HG03039 (cell line): ENCODE measurements around the gene UVRAG.
"Not testable (repeated sequence)": the region's sequence is repeated elsewhere in the genome, so short reads cannot be mapped to it uniquely, and the experiment has no call there.

ENCODE experiments used
- ATAC-seq: cut with Tn5 transposase; IDR thresholded peaks from one replicate; pipeline ENCODE4 v1.9.1; 2021; ENCODE audit warnings: mild to moderate bottlenecking, moderate library complexity; ENCODE audit not compliant: unreplicated experiment

Gene UVRAG

DNA sequence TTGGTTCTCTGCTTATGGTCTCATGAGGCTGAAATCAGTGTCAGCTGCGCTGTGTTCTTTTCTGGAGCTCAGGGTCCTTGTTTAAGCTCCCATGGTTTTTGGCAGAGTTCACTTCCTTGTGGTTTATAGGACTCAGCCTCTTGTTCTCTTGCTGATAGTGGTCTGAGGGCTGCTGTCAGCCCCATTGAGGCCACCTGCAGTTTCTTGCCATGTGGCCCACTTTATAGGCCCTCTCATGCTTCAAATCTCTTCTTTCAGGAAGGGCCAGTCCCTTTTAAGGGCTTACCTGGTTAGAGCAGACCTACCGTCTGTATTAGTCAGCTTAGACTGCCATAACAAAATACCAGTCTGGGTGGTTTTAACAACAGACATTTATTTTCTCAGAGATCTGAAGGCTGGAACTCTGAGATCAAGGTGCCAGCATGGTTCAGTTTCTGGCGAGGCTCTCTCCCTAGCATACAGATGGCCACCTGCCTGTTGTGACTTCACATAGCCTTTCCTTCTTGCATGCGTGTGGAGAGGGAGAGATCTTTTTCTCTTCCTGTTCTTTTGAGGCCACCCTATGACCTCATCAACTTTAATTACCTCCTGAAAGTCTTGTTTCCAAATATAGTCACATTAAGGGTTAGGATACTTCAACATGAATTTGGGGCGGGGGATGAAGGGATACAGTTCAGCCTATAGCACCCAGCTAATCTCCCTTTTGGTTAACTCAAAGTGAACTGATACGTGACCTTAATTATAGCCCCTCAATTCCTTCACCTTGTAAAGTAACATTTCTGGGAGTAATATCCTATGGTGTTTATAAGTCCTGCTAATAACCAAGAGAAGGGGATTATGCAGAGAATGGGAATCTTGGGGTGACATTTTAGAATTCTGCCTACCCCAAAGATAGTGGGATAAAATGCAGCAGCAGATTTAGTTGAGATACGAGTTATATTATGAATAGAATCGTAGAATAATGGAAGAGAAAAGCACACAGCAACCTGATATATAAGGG lies 131.8 kb downstream of the UVRAG start:
- ATAC-seq, result no peak

DNA sequence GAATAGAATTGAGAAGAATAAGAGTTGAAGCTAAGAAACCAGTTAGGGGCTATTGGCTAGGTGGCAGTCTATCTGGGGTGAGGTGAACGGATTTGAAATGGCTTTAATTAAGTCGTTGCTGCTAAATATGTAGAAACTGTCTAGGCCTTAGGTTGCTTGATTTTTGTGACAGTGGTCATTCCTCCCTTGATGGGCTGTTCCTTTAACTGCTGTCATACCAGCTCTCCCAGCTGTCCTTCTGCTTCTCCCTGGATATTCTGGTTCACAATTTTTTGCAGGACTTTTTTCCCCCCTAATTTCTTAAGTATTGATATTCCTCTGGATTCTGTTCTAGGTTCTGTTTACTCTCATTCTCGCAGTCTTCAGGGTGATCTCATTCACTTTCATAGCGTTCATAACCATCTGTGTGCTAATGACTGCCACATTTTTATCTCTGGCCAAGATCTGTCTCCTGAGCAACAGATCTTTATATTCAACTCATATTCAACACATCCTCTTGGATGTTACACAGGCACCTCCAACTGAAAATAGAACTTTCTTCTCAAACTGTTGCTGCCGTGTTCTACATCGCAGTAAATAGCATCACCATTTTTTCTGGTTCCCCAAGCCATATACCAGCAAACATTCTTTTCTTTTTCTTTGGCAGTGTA lies 134.1 kb downstream of the UVRAG start:
- no peak for ATAC-seq

DNA sequence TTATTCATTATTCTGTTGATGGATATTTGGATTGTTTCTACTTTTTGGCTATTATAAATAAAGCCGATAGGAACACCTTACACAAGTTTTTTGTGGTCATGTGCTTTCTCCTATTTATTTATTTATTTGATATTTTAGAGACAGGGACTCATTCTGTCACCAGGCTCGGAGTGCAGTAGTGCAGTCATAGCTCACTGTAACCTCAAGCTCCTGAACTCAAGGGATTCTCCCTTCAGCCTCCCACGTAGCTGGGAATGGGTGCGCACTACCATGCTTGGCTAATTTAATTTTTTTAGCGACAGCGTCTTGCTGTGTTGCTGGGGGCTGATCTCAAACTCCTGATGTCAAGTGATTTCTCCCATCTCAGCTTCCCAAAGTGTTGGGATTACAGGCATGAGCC lies 135.1 kb downstream of the UVRAG start:
- ATAC-seq, result no peak

DNA sequence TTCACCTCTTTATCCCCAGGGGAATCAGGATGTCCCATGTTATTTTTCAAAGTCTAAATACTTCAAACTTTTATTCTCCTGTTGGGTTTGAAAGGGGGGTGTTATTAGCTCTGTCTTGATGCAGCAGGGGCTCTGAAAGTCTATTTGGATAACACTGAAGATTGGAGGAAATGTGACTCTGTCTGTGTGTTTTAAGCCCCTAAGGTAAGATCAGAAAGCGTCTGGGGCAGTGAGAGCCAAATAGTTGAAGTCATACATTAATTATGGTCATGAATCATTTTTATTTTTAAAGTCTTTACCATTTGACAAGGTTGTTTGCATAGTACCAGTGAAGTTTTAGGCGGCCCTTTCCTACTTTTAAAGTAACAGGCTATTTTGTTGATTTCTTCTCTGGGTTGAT lies 139.0 kb downstream of the UVRAG start:
- ATAC-seq, result no peak

DNA sequence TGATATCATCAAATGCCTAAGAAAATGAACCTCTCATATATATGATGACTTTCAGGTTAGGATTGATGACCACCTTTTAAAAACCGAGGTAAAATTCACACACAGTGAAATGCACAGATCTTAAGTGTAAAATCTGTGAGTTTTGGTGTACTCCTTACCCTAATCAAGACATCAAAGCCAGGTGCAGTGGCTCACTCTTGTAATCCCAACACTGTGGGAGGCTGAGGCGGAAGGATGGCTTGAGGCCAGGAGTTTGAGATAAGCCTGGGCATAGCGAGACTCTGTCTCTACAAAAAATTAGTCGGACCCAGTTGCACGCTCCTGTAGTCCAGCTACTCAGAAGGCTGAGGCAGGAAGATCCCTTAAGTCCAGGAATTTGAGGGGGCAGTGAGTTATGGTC lies 140.4 kb downstream of the UVRAG start:
- ATAC-seq, result no peak

DNA sequence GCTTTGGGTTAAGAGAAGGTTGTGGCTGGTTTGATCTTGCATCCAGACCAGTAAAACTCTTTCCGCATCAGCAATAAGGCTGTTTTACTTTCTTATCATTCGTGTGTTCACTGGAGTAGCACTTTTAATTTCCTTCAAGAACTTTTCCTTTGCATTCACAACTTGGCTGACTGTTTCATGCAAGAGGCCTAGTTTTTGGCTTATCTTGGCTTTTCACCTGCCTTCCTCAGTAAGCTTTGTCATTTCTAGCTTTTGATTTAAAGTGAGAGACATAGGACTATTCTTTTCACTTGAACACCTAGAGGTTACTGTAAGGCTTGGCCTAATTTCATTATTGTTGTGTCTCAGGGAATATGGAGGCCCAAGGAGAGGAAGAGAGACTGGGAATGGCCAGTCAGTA lies 144.5 kb downstream of the UVRAG start:
- no peak for ATAC-seq

DNA sequence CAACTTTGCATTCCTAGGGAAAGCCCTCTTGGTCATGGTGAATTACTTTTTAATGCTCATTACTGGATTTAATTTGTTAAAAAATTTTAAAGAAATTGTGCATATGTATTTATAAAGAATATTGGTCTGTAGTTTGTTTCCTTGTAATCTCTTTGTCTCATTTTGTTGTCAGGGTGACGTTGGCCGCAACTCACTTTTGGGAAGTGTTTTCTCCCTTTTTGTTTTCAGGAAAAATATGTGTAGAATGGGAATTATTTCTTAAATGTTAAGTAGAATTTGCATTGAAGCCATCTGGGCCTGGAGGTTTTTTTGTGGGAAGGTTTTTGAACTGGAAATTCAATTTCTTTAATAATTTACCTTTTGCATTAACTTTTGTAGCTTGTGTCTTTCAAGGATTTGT lies 149.1 kb downstream of the UVRAG start:
- ATAC-seq, result no peak

DNA sequence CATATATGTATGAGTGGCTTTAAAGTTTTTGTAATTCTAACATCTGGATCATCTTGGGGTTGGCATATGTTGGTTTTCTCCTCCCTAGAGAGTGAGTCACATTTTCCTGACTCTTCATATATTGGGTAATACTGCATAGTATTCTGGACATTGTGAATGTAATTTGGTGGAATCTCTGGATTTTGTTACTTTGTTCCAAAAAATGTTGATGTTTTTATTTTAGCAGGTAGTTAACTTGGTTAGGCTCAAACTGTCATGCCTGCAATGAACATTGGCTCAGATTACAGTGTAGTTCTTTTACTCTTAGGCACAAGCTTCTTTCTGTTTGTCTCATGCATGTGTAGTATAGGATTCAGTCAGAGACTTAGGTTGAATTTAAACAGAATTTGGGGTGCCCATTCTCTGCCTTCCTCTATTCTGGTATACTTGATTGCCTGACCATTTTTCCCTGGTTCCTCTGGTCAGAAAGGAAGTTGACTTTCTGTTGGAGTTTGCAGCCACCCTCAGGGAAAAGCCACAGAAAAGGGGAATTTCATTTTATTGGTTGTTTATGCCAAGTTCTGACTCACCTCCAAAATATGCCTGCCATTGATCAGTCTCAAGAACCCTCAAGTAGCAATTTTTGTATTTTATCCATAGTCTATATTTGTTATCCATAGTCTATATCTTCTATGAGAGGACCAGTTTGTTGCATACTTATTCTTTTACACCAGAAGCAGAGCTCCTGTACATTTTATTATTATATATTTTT lies 151.7 kb downstream of the UVRAG start:
- ATAC-seq, result no peak

DNA sequence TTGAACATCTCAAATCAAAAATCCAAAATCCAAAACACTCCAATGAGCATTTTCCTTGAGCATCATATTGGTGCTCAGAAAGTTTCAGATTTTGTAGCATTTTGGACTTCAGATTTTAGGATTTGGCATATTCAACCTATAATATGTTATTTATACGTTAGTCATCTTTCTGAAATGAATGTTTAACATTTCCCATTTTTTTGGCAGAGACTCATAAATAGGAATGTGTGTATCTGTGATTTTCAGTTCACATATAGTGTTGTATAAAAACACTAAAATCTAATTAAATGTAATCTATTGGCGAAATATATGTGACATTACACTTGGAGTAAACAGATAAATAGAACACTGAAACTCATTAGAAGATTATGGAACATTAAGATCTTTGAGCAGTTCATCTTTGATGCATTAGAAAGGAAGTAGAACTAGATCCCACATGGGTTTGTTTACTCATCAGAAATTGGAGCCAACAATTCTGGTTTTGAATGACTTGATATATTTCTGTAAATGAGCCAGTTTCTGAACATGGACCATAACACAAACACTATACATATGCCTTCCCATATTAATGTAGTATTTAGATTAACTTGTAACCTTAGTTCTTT lies 153.1 kb downstream of the UVRAG start:
- ATAC-seq, result no peak

DNA sequence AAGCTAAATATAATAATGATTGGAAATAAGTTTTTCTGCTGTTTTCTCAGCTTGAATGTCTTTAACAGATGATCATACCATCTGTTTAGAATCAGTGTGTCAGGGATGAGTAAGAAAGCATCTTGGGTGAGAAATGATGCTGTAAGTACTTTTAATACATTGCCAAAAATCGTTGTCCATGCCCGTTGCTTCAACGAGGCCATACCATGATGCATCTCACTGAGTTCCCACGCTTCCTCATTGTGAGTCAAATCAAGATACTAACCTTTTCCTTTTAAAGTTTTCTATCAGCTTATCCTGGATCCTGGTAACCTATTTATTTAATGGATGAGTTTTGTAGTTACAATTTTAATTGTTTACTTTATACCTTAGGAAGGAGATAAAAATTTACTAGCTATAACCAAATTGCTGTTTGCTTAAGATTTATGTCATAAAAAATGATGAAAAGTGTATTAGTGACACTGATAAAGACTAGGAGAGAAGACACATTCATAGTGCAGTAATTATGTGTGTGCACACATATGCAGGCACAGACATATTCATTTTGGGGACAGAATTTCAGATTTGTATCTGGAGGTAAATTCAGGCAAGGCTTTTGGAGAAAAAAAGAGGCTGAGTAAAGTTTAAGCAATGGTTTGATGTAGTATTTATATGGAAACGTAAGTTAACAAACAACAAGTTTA lies 154.8 kb downstream of the UVRAG start:
- no peak for ATAC-seq

DNA sequence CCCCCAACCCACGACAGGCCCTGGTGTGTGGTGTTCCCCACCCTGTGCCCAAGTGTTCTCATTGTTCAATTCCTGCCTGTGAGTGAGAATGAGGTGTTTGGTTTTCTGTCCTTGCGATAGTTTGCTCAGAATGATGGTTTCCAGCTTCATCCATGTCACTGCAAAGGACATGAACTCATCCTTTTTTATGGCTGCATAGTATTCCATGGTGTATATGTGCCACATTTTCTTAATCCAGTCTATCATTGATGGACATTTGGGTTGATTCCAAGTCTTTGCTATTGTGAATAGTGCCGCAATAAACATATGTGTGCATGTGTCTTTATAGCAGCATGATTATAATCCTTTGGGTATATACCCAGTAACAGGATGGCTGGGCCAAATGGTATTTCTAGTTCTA lies 158.7 kb downstream of the UVRAG start:
- ATAC-seq, result not testable (repeated sequence)

DNA sequence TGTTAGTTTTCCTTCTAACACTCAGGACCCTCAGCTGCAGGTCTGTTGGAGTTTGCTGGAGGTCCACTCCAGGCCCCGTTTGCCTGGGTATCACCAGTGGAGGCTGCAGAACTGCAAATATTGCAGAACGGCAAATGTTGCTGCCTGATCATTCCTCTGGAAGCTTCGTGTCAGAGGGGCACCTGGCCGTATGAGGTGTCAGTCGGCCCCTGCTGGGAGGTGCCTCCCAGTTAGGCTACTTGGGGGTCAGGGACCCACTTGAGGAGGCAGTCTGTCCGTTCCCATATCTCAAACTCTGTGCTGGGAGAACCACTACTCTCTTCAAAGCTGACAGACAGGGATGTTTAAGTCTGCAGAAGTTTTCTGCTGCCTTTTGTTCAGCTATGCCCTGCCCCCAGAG lies 164.1 kb downstream of the UVRAG start:
- not testable (repeated sequence) for ATAC-seq

DNA sequence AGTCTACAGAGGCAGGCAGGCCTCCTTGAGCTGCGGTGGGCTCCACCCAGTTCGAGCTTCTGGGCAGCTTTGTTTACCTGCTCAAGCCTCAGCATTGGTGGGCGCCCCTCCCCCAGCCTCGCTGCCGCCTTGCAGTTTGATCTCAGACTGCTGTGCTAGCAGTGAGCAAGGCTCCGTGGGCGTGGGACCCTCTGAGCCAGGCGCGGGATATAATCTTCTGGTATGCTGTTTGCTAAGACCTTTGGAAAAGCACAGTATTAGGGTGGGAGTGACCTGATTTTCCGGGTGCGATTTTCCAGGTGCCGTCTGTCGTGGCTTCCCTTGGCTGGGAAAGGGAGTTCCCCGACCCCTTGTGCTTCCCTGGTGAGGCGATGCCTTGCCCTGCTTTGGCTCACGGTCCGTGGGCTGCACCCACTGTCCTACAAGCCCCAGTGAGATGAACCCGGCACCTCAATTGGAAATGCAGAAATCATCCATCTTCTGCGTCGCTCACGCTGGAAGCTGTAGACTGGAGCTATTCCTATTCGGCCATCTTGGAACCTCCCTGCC lies 164.5 kb downstream of the UVRAG start:
- not testable (repeated sequence) for ATAC-seq

DNA sequence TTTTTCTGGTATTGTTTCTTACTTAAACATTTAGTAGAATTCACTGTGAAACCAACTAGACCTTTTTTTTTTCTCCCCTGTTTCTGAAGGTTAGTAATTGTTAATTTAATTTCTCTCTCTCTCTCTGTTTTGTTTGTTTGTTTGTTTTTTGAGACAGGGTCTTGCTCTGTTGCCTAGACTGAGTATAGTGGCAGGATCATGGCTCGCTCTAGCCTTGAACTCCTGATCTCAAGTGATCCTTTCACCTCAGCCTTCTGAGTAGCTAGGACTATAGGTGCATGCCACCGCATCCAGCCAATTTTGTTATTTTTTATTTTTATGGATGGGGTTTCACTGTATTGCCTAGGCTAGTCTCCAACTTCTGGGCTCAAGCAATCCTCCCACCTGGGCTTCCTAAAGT lies 165.0 kb downstream of the UVRAG start:
- no peak for ATAC-seq

DNA sequence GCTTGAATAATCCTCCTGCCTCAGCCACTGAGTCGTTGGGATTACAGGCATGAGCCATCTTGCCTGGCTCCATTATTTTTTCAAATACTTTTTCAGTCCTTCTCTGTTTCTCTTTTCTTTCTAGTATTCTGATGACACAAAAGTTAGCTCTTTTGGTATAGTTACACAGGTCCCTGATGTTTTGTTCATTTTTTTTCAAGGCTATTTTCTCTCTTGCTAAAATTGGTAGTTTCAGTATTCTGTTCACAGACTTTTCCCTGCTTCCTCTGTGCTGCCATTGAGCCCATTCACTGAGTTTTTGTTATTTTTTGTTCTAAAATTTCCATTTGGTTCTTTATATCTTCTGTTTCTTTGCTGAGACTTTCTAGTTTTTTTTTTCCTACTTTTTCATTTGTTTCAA lies 166.5 kb downstream of the UVRAG start:
- ATAC-seq, result no peak

DNA sequence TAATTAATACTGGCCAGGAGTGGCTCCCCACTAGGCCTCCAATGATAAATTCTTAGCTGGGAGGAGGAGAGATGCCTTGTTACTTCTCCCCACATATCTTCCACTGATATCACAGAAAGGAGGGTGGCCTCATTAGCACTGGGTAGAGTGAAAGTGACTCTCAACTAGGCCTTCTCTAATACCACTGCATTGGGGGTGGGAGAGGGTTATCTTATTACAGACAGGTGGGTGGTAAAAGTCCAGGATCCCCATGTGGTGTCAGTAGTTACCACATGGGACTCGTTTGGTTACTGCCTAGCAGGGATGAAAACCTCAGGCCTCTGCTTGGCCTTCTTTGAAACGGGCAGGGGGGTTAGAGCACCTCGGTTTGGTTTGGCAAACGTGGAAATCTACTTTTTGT lies 167.3 kb downstream of the UVRAG start:
- ATAC-seq, result no peak

DNA sequence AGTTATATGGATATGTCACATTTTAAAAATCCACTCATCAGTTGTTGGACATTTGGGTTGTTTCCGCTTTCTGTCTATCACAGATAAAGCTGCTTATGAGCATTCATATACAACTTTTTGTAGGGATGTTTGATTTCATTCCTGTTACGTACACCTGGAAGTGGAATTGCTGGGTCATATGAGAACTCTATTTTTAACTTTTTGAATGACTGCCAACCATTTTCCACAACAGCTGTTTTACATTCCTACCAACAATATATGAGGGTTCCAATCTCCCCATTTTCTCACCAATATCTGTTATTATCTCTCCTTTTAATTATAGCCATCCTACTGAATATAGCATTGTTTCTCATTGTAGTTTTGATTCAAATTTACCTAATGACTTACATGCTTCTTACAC lies 172.0 kb downstream of the UVRAG start:
- ATAC-seq, result no peak

DNA sequence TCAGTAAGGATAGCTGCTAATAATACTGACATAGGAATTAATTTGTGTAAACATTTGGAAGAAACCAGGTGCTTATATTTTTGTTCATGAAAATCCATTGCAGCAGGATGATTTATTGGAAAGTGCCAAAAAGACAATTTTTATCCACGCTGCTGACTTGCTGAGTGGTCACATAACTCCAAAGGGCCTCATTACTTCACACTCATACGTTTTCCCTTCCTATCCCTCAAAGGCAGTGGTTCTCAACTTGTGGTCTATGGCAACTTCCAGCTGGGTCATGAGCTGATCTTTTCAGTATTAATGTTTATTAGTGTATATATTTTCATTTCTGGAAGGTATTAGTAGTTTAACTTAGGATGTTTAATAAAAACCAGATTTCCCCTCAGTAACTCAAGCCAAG lies 178.1 kb downstream of the UVRAG start:
- no peak for ATAC-seq

DNA sequence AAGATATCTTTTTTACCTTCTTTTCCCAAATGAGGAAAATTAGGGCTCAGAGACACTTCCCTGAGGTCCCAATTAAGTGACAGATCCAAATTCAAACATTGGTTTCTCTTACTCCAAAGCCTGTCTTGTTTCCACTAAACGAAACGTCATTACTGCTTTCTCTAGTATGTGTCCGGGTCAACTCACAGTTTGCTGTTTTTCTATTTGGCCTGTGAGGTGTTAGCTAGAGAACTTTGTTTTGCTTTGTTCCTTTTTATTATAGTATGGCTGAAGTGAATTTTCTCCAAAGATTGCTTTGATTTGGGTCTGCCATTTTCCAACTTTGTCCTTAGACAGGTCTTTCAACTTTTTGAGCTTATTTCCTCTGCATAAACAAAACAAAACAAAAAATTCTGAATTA lies 179.6 kb downstream of the UVRAG start:
- no peak for ATAC-seq
